ENCODE results near the gene TEAD3.

GRCh38 chr6:35532126-35532525 lies 35.2 kb upstream of the TEAD3 start:
- no peak for TF ChIP-seq CTCF (IDR thresholded peaks at IDR 0.05 in 4 of 5, conservative IDR thresholded peaks at IDR 0.05 in 1 of 5)
- no peak for TF ChIP-seq POLR2A (IDR thresholded peaks at IDR 0.05)

Measured in gastrocnemius medialis (tissue), 4 donors.